ENCODE data around the gene PLCXD3.

GRCh38 chr5:41334758-41335157, 175.6 kb downstream of the PLCXD3 start:
- TF ChIP-seq CTCF (IDR thresholded peaks at IDR 0.05; ENCODE audit: low read depth, low read length) (no peak), POLR2A (IDR thresholded peaks at IDR 0.05; ENCODE audit: extremely low read depth, insufficient read length) (no peak), MAX (IDR thresholded peaks at IDR 0.05; ENCODE audit: low read depth, low read length) (no peak)
